HPDE6-E6E7 (cell line): ENCODE measurements around the gene IL18RAP.

Source experiments
- DNase-seq: peaks from one replicate; pipeline ENCODE4 v3.0.0; 2011; ENCODE audit warnings: missing footprints; ENCODE audit errors: extremely low spot score

Gene IL18RAP

GRCh38 chr2:102423368-102423767 is 408 bp downstream of the IL18RAP start:
- DNase-seq, result no peak

- DNase-seq, result no peak
These were observed 1.8 kb downstream of the IL18RAP start for GRCh38 chr2:102424754-102425153.

GRCh38 chr2:102425441-102426132 is 2.6 kb downstream of the IL18RAP start:
- no peak for DNase-seq

- DNase-seq, result no peak
These were observed 4.3 kb downstream of the IL18RAP start for GRCh38 chr2:102427249-102427648.

- DNase-seq, result no peak
These were observed 5.6 kb downstream of the IL18RAP start for GRCh38 chr2:102428573-102428972.

GRCh38 chr2:102432386-102432785 is 9.4 kb downstream of the IL18RAP start:
- DNase-seq, result no peak

GRCh38 chr2:102433973-102434654 is 11.2 kb downstream of the IL18RAP start:
- DNase-seq, result no peak

- DNase-seq, result no peak
These were observed 11.9 kb downstream of the IL18RAP start for GRCh38 chr2:102434655-102435381.

GRCh38 chr2:102435741-102436140 is 12.8 kb downstream of the IL18RAP start:
- DNase-seq, result no peak

GRCh38 chr2:102436323-102436722 is 13.4 kb downstream of the IL18RAP start:
- DNase-seq, result no peak

- no peak for DNase-seq
These were observed 14.2 kb downstream of the IL18RAP start for GRCh38 chr2:102437122-102437521.

GRCh38 chr2:102438111-102438510 is 15.2 kb downstream of the IL18RAP start:
- no peak for DNase-seq

GRCh38 chr2:102438578-102438977 is 15.6 kb downstream of the IL18RAP start:
- no peak for DNase-seq

- DNase-seq, result peak; percentile 16
These were observed 16.2 kb downstream of the IL18RAP start for GRCh38 chr2:102439065-102439695.

GRCh38 chr2:102442967-102443828 is 20.2 kb downstream of the IL18RAP start:
- peak; percentile 22 for DNase-seq

- no peak for DNase-seq
These were observed 21.3 kb downstream of the IL18RAP start for GRCh38 chr2:102444233-102444632.

- DNase-seq, result no peak
These were observed 24.0 kb downstream of the IL18RAP start for GRCh38 chr2:102446936-102447335.

GRCh38 chr2:102449370-102449974 is 26.5 kb downstream of the IL18RAP start:
- DNase-seq, result no peak

- DNase-seq, result no peak
These were observed 29.0 kb downstream of the IL18RAP start for GRCh38 chr2:102451968-102452367.

- no peak for DNase-seq
These were observed 30.5 kb downstream of the IL18RAP start for GRCh38 chr2:102453501-102453900.
